Measurements from ENCODE around the gene FOSL1. TPM values are rescaled to one million over a fixed set of nuclear protein-coding genes. Genes with fewer than 3 reads are reported as not detected.
"Not testable (repeated sequence)": the region's sequence is repeated elsewhere in the genome, so short reads cannot be mapped to it uniquely, and the experiment has no call there.

The FOSL1 gene
- polyA plus RNA-seq, 1 donor, result 0.54 TPM

DNA sequence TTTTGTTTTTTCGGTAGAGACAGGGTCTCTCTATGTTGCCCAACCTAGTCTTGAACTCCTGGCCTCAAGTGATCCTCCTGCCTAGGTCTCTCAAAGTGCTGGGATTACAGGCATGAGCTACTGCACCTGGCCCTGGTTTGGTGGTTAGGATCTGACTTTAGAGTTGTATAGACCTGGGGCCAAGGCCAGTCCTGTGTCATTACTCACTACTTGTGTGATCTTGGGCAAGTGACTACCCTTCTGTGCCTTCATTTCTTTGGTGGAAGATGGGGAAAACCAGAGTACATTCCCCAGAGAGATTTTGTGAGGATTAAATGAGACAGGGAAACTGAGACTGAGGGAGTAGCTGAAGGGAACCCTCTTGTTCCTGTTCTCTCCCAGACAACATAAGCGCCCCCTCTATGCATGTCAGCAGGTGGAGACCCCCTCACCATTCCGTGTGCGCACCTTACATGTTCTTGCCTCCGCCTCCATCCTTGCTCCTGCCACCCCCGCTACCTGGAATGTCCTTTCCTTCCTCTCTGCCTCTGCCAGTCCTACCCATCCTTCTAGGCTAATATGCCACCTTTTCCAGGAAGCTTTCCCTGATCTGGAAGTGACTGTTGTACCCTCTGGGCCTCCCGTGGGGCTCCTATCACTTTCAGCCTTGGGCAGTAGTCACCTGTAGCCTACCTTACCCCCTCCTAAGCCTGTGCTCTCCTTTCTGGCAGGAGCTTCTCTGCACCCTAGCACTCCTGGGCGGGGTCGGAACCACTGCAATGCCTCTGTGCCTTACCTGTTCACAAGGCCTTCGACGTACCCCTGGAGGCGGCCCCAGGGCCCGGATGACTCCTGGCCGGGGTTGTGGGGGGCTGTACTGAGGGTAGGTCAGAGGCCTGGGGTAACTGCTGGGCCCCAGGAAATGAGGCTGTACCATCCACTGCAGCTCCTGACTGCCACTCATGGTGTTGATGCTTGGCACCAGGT, 3.9 kb downstream of the FOSL1 start:
- no peak for DNase-seq

DNA sequence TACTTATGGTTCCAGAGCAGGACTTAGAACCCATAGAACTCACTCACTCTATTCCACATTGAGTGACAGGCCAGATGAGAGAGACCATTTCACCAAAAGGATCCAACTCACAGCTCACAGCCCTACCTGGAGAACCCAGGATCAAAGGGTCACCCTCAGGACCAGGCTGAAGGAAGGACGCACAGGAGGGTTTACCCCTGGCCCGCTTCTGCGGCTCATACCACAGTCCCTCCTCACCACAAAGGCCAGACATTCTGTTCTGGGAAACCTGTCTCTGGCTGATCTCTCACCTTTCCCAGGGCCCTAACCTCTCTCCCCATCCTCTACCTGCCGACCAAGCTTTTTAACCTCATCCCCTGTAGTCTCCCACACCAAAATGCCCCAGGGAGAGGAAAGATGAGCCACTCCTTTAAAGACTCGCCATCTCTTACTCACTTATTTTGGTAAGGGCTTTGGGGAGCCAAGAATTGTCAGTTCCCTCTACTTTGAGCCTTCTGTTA, 4.7 kb downstream of the FOSL1 start:
- no peak for DNase-seq

DNA sequence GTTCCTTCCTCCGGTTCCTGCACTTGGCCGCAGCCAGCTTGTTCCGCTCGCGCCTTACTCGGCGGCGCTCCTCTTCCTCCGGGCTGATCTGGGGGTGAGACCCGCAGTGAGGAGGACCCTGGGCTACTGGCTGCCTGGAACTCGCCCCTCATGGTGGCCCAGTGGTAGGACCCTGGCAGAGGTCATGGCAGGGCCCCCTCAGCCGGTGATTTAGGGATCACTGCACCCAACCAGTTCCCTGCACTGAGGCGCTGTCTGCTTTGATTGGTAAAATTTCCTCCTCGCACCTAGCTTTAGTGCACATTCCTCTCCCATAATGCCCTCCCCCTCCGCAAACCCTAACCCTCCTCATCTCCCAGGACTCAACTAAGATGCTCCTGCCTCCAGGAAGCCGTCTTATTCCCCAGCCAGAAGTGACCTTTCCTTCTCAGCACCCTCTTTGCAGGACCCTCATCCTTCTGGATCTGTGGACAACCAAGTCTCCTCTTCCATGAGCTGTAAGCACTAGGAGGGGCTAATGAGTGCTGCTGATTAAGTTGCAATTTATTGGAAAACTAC, 6.1 kb downstream of the FOSL1 start:
- DNase-seq, result no peak

DNA sequence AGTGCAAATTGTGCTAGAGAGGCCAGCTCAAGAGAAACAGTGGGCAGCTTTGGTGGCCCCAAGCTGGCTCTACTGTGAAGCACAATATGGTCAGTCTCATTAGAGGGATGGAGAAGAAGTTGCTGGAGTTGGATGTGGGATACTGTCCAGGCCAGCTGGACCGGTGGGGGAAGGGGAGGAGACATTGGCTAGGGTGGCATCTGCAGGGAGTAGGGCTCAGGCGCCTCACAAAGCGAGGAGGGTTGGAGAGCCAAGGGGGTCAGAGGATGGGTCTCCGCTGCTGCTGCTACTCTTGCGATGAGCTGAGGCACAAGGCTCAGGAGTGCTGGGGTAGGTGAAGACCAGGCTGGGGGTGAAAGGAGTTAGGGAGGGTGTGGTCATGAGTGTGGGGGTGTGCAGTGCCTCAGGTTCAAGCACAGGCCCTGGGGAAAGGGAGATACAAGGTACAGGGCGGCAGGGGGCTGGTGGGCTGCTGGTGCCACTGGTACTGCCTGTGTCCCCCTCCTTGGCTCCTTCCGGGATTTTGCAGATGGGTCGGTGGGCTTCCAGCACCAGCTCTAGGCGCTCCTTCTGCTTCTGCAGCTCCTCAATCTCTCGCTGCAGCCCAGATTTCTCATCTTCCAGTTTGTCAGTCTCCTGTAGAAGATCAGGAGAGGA, 7.4 kb downstream of the FOSL1 start:
- DNase-seq, result no peak

DNA sequence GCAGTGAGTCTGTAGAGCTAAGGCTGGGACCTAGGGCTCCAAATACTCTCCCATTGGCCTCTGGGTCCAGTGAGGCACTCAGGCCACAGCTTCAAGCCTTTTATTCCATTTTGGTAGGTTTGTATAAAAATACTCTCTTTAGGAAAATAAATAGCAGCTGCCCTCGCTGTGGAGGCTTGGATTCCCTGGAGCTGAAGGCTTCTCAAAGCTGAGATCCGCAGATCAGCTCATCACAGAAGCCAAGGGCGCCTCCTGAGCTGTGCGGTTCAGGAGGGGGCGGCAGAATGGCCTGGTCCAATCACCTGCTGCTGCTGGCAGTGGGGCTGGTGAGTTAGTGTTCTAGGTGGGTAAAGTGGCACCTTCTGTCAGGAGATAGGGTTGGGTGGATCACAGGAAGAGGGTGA, 8.0 kb downstream of the FOSL1 start:
- DNase-seq, result not testable (repeated sequence)

DNA sequence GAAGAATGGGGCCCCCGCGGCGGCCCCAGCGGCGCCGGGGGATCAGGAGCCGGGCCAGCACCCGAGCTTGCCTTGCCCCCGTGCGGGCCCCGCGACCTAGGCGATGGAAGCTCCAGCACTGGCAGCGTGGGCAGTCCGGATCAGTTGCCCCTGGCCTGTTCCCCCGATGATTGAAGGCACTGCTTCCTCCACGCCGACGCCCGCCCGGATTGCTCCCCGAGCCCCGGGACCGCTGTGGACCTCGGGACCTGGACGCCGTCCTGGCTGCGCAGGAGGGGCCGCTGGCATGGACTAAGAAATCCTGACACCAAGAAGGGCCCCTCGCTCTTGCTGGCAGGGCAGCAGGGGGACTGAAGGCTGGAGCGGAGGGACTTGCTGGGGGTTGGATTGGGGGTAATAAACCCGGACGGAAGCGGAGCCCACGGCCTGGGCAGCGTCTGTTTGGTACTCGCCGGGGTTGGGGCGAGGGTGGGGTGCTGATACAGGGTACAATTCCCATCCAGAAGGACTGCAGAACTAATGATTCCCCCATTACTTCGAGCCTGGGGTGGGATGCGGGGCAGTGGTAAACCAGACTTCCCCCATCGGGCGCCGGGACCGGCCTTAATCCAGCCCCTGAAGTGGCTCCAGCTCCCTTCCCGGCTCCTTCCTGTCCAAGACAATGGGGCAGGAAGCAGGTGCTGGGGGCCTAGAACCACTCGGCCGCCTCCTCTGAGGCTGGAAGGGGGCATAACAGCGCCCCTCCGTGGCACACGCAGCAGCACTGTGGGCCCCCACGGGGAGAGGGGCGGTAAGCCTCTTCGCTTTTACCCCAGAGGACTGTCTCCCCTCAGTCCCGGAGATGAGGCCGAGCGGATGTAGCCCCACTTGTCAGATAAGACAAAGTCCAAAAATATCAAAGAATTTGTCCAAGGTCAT, 8.7 kb downstream of the FOSL1 start:
- DNase-seq, result no peak

DNA sequence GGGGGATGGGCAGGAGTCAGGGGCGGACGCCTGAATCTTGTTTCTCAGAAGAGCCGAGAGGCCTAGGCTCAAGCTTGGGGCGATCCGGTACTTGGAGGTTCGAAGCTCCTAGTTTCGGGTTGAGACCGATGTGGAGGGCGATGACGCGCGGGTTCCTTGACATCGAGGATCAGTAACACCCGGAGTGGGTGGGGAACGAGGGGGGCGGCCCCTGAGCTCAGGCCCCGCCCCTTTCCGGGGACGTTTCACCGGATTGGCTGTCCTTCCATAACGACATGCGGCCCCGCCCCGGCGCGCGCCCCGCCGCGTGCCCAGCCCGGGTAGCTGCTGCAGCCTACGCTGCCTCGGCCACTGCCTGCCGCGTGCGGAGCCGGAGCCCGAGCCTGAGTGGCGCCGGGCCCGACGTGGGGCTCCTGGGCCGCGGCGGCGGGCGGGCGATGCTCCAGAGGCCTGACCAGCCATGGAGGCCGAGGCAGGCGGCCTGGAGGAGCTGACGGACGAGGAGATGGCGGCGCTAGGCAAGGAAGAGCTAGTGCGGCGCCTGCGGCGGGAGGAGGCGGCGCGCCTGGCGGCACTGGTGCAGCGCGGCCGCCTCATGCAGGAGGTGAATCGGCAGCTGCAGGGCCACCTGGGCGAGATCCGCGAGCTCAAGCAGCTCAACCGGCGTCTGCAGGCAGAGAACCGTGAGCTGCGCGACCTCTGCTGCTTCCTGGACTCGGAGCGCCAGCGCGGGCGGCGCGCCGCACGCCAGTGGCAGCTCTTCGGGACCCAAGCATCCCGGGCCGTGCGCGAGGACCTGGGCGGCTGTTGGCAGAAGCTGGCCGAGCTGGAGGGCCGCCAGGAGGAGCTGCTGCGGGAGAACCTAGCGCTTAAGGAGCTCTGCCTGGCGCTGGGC, 9.6 kb downstream of the FOSL1 start, which contains the start of gene CCDC85B:
Gene CCDC85B (plus strand): TSS at position 350 of the 895 bp plus-strand sequence. CDS start 111 bp downstream, at position 461.
- DNase-seq, result peak; percentile 98

DNA sequence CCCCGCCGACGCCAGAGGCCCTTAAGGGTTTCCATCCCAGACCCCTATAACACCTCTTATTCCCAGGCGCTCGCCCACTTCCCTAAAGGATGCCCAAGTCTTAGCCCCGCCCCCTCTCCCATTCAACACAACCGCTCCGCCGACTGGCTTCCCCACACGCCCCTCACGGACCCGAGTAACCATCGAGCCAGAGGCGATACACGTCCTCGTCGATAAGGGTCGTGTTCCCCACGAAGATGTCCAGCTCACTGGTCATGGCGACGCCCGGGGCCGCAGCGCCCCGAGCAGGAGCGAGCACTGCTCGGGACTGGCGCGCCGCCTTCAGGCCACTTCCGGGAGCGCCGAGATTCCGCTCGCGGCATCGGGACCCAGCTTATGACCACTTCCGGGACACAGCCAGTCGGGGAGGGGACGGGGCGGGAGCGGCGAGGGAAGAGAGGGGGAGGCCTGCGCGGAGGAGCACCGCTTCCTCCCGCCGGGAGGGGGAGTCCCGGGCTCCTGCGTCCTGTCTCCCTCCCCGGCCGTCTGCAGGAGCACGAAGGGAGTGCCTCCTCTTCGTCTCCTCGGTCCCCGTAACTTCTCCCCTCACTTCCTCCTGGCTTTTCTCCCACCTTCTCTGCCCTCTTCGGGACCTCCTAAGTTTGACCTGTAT, 11.9 kb downstream of the FOSL1 start, which contains the start of gene FIBP:
Gene FIBP (minus strand): TSS at position 309 of the 652 bp plus-strand sequence. CDS start 53 bp downstream, at position 256.
- peak; percentile 99 for DNase-seq

DNA sequence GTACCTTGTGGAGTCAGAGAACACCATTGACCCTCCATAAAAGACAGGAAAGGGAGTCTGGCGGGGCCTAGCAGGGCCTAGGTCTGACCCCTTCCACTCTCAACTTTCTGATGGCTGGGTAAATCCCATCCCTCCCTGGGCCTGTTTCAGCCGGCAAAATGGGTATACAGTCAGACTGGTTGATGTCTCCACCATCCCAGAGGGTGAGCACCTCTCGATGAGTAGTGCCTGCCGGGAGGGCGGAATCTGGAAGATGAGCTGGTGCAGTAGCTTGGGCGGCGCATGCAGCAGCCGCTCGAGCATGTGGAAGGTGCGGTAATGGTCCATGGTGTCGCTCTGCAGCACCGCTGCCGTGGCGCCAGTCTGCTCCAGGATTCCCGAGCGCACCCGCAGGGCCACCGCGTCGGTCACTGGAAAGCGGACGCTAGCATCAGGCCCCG, 12.4 kb downstream of the FOSL1 start:
- DNase-seq, result no peak

DNA sequence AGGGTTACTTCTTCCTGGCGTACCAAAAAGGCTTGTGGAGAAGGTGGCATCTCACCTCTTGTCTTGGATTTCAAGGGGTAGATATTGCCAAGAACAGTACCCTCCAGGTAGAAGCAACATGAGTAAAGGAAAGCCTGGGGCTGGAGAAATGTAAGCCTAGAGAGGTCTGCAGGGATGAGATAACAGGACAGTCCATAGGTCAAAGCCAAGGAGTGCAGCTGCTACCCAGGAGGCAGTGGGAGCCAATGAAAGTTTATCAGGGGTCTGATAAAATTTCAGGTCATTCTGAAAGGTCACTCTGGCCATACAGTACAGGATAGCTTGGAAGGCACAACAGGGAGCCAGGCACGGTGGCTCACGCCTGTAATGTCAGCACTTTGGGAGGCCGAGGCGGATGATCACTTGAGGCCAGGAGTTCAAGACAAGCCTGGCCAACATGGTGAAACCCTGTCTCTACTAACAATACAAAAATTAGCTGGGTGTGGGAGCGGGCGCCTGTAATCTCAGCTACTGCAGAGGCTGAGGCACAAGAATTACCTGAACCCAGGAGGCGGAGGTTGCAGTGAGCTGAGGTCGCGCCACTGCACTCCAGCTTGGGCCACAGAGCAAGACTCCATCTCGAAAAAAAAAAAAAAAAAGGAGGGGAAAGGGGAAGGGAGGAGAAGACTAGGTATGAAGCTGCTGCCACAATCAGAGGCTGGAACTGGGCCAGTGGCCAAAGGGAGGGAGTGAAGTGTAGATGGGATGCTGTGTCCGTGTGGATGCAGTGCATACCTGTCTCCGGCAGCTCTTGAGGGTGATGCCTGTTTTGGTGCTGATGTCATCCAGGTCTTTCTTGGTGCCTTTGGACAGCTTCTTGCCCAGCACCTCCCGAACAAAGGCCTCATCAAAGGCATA, 13.1 kb downstream of the FOSL1 start:
- no peak for DNase-seq

DNA sequence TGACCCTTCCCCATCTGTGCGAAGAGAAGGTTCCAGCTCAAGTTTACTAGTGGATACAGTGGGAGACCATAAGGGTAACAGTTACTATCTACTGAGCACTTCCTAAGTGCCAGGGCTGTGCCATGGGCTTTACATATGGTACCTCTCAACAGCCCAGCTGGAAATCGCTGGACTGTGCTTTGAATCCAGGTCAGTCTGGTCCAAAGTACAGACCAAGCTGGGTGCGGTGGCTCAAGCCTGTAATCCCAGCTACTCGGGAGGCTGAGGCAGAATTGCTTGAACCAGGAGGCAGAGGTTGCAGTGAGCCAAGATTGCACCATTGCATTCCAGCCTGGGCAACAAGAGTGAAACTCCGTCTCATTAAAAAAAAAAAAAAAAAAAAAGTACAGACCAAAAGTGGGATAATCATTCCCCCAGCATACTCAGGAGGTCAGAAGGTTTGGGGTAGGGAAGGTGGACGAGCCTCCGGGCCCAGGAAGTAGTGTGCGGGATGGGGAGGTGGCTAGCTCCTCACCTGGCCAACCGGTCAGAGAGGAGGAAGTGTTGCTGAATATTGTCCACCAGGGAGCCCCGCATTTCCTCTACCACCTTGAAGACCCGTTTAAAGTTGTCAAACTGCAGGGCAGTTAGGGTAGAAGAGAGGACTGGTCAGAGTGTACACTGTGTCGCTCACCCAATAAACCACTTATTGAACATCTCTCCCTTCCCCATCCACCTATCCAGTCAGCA, 14.2 kb downstream of the FOSL1 start:
- DNase-seq, result no peak

DNA sequence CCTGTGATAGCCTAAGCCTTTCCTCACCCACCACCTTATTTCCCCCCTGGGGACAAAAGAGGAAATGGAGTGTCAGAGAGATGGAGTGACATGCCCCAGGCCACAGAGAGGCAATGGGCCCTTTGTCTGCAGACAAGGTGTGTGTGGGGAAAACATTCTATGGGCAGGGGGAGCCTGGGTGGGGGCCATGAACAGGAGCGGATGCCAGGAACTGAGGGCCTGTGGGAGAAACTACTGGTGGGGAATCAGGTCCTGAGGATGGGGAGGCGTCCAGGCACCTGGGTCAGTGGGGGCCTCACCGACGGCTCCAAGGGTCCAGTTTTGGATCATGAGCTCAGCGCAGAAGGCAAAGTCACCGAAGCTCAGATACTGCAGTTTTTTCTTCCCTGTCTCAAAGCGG, 15.0 kb downstream of the FOSL1 start:
- no peak for DNase-seq

DNA sequence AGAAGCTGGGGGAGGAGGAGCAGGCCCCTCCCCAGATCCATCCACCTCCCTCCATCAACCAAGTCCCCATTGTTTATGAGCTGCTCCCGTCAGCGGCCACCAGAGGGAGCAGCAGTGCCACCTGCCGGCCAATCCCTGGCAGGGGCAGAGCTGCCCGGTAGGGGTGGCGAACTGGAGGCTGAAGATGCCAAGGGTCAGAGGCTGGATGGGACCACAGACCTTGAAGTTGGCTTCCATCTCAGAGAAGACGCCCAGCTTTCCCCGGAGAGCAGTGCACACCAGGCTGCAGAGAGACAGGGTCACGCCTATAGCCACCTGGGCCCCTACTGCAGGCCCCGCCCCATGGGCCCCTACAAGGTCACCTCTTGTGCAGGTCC, 15.5 kb downstream of the FOSL1 start:
- peak; percentile 69 for DNase-seq

DNA sequence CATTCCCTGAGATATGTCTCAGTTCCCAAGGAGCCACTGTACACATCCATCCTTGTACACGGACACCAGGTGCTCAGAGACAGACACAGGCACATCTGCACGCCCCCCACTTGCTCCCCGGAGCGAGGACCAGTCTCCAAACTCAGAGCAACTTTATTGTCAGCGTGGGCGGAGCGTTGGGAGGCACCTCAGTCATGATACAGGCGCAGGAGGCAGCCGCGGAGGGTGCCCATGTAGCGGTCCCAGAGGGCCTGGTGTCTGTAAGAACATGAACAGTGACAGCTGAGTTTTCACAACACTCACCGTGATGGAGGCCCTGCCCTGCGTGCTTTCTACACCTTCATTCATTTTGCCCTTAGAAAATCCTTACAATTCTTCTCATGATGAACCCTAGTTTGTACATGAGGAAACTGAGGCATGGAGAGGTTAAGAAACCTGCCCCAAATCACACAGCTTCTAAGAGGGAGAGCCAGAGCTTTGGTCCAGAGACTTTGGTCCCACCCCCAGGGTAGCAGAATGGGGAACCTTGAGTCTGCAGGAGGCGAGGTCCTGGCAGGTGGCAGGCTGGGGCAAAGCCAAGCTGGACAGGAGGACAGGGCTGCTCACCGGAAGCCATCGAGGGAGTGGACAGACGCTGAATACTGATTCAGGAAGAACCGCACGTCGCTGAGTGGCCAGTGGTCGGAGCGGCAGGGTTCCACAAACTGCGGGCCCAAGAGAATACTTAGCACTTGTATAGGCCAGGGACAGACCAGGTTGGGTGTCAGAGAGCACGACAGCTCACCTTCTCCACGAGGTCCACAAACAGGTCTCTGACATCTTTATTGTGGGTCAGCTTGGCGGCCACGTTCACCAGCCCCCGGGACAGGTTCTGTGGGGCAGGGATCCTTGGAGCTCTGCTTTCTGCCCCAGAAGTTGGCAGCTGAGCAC, 16.1 kb downstream of the FOSL1 start:
- no peak for DNase-seq

DNA sequence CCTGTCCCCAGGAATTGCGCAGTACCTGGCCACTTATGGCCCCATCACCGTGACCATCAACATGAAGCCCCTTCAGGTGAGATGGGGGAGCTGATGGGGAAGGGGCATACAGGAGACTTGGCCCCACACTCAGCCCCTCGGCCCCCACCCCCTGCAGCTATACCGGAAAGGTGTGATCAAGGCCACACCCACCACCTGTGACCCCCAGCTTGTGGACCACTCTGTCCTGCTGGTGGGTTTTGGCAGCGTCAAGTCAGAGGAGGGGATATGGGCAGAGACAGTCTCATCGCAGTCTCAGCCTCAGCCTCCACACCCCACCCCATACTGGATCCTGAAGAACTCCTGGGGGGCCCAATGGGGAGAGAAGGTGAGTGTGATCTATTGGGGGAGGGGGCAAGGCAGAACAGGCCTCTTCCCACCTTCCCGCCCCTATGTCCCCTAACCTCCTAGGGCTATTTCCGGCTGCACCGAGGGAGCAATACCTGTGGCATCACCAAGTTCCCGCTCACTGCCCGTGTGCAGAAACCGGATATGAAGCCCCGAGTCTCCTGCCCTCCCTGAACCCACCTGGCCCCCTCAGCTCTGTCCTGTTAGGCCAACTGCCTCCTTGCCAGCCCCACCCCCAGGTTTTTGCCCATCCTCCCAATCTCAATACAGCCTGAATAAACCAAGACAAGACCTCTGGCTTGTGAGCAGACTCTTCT, 17.0 kb downstream of the FOSL1 start:
- DNase-seq, result no peak

Measured in hindlimb muscle (tissue), 1 donor.